Hippocampal formation (tissue), 2 donors: ENCODE results near the gene SLC13A2.
"Not testable (repeated sequence)": the region's sequence is repeated elsewhere in the genome, so short reads cannot be mapped to it uniquely, and the experiment has no call there.

Source experiments
- DNase-seq, 2 donors: peaks; one replicate each; lab custom pipeline; 2025; lab: John Stamatoyannopoulos, UW

The SLC13A2 gene

DNA sequence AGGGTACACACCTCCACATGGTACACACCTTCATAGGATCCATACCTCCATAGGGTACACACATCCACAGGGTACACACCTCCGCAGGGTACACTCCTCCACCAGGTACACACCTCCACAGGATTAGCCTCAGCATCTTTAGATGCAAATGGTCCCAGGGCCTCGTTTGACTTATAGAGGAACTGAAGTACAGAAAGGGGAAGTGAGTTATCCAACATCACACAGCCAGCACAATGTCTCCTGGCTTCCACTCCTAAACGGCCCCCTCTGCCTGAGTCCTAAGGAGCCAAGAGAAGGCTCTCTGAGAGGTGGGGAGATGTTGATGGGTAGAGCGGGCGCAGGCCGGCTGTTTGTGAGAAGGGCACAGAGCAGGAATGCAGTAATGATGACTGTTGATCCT, 44.7 kb downstream of the SLC13A2 start:
- no peak for DNase-seq

DNA sequence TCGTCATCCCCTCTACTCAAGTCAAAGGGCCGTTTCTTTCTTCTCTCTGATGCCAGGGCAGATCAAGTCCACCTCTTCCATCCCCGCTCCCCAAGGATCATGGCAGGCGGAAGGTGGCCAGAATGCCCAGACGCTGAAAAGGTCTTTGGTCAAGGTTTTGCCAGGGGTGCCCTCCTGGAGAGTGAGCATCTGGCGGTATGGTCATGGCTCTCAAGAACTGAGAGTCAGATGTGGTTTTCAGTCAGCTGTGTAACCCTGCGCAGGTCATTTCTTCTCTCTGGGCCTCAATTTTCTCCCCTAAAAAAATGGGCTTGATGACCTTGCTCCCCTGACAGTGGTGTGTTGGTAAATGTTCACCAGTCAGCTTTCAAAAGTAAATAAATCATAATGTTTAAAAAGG, 45.1 kb downstream of the SLC13A2 start:
- DNase-seq = no peak

DNA sequence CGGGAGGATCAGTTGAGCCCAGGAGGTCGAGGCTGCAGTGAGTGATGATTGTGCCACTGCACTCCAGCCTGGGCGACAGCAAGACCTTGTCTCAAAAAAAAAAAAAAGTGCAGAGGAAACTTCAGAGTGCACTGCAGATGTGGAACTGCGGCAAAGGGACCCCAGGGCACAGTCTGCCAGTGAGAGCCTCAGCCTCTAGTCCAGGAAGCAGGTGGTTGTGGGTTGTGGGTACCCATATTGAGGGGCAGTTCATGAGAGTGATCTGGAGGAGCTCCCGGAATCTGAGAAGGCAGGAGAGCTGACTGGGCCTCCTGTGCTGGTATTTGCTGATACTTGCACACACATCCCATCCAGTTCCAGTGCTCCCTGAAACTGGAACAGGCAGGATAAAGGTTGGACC, 45.8 kb downstream of the SLC13A2 start:
- no peak for DNase-seq

DNA sequence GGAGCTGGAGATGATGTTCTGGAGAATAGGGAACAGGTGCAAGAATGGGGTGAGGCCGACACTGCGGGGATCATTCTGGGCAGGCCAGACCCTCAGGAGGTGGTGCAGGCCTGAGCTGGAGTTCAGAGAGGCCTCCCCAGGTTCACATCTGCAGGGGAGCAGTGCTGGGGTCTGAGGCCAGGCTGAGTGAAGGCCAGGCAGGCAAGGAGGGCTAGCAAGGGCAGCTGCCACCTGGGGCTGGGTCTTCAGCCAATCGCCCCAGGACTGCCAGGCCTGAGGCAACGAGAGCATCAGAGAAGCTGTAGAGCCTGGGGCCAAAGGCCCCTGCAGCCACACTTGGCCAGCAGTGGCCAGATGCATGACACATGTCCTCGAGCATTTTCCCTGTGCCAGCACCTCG, 47.2 kb downstream of the SLC13A2 start:
- no peak for DNase-seq

DNA sequence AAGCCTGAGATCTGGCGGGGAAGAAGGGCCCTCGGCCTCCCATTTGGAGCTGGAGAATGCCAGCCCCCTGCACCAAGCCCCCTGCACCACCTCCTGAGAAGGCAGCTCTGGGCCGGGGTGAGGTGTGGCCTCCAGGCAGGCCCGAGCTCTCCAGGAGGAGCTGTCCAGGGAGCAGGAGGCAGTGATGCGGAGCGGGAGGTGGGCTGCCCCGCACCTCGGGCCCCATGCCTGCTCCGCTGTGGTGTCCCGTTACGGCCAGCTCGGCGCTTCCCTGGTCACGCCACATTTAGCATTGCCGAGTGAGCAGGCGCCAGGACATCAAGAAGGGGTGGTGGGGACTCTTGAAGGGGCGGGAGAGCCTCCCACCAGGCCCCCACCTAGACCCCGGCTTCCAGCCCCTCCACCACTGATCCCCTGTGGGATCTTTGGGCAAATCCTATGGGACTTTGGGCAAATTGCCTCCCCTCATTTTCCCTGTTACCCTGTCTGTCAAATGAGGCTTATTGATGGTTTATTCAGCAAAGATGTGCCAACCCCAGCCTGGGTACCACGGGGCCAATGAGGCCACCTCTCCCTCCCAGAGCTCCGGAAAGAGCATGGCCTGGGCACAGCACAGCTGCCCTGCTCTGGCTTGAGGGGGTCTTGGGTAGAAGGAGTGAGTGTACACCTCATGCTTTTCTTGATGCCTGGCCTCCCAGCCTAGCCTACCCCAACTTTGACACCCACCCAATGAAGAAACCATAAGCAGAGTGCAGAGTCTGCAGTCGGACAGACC, 48.1 kb downstream of the SLC13A2 start:
- DNase-seq = no peak

DNA sequence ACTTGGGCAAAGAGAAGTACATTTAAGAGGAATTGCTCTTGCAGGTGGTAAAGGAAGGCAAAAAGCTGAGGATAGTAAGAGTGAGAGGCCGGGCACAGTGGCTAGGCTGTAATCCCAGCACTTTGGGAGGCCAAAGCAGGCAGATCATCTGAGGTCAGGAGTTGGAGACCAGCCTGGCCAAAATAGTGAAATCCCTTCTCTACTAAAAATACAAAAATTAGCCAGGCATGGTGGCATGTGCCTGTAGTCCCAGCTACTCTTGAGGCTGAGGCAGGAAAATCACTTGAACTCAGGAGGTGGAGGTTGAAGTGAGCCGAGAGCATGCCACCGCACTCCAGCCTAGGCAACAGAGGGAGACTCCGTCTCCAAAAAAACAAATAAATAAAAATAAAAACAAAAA, 48.8 kb downstream of the SLC13A2 start:
- DNase-seq = not testable (repeated sequence)

DNA sequence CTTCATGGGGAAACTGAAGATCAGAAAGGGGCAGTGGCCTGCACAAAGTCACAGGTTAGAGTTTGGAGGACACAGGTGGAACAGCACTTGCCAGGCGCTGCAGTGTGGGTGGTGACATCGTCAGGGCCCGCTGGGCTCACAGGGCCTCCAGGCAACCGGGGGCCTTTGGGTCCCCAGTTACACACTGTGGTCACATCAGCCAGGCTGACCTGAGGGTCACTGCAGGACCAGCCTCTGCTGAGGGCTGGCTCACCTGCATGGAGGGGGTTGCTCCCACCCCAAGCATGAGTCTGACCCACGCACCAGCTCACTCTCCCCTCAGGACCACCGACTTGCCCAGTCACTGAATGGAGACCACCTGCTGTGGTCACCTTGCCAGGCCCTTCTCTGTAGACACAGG, 49.7 kb downstream of the SLC13A2 start:
- no peak for DNase-seq

DNA sequence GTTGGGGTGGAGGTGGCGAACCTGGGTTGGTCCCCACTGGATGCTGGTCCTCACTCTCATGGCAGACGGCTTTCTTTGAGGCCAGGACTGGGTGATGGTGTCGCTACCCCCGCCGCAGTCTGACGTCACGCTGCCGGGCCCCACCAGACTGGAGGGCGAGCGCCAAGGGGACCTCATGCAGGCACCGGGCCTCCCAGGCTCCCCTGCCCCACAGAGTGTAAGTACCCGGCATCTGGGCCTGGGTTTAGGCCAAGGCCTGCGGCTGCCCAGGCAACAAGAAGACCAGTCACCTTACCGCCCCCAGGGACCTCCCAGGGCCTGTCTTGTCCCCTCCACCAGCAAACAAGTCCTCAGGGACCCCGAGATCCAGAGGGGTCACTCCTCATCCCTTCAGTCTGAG, 50.4 kb downstream of the SLC13A2 start:
- no peak for DNase-seq

DNA sequence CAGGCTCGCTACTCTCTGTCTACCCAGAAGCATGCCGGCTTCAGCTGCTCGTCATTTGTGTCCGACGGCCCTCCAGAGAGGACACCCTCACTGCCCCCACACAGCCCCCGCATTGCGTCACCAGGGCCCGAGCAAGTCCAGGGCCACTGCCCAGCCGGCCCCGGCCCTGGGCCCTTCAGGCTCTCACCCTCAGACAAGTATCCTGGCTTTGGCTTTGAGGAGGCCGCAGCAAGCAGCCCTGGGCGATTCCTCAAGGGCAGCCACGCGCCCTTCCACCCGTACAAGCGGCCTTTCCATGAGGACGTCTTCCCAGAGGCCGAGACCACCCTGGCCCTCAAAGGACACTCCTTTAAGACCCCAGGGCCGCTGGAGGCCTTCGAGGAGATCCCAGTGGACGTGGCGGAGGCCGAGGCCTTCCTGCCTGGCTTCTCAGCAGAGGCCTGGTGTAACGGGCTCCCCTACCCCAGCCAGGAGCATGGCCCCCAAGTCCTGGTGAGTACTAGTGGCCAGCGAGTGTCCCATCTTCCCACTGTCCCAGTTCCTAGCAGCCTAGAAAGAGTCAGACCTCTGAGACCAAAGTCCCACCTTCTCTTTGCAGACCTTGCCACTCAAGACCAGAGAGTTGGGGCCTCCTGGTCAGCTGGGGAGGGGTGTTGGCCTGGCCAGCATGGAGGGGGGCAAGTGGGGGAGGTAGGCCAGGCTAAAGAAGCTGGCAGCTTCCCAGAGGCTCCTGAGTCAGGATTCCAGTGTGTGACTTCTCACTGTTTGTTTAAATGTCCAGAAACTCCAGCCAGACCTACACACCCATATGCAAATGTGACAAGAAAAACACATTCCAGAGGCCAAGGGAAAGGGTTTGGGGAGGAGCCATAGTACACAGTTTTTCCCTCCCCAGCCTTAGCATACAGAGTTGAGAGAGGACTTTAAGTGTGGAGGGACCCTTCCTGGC, 51.3 kb downstream of the SLC13A2 start:
- no peak for DNase-seq

DNA sequence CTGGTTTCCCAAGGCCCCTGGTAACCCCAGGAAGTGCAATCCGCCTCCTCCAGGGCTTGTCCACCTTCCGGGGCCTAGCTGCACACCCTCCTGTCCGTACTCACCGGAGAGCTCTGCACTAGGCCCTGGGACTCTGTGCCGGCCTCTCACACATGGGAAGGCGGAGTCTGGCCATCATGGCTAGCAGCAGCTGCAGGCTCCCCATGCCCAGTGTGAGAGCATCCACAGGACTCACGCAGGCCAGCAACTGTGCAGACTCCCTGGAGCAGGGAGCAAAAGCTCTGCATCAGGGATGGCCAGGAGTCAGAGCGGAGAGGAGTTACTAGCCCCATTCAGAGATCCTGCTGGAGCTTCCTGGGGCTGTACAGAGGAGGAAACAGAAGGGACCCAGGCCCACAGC, 52.9 kb downstream of the SLC13A2 start:
- no peak for DNase-seq

DNA sequence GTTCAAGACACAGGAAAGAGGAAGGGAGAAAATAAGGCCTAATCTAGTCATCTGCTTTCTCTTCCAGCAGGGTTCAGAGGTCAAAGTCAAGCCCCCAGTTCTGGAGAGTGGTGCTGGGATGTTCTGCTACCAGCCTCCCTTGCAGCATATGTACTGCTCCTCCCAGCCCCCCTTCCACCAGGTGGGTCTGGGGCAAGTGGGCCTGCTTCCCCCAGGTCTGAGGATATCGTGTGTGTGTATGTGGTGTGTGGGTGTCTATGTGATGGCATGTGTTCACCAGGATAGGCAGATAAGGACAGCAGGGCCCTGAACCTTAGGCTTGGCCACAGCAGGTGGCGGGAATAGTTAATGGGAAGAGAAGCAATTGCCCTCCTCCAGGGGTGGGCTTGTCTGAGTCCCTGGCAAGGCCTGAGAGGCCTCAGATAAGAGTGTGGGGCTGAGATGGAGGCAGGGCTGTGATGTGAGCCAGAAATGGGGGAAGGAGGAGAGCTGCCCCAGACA, 53.8 kb downstream of the SLC13A2 start:
- no peak for DNase-seq

DNA sequence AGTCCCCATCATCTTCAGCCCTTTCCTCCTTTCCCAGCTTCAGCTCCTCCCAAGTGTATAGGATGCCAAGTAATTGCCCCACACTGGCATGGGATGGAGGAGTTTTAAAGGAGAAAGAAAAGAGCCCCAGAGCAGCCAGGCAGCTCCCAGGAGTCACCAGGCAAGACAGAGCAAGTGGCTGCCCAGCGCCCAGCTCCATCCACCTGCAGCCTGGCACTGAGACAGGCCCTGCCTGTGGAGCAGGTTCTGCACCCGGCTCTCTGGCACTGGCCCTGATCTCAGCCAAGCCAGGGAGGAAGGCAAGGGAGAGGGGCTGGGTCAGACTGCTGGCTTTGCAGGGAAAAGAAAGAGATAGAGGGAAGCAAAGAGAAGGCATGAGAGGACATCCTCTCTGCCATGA, 54.4 kb downstream of the SLC13A2 start:
- DNase-seq = no peak

DNA sequence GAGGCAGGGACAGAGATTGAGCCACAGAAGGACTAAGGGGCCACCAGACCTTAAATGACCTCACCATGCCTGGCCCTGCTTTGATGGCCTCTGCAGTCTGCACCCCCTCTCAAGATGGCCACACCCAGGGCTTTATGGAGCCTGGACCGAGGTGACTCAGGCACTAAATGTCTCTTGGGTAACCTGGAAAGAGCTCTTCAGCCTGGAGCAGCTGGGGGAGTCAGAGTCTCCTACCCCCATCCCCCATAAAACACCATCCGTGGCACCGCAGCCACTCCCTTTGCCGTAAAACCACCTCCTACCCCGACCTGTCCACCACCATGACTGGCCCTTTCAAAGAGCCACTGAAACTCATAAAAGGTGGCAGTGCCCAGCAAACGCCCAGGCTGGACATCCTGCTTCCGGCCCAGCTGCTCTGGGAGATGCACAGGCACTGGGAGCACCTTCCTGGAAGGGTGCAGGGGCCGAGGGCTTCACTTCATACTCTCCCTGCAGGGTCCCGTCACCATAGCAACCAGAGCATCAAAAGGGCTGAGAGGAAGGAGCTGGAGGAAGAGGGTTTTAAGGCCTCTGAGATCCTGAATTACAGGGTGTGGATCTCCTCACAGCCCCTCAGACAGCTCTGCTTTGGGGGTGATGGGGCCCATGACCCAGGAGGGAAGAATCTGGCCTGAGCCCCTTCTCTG, 55.0 kb downstream of the SLC13A2 start:
- no peak for DNase-seq

DNA sequence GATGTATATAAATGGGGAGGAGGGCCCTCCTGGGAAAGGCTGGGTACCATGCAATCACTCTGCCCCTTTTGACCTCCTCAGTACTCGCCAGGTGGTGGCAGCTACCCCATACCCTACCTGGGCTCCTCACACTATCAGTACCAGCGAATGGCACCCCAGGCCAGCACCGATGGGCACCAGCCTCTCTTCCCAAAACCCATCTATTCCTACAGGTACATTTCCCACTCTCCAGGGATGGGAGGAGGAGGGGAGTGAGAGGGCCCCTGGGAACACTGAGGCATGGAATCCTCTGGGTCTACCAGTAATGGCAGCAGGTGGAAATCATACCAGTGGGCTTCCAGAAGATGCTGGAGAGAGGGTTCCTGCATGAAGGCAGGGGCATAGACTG, 55.6 kb downstream of the SLC13A2 start:
- DNase-seq = no peak

DNA sequence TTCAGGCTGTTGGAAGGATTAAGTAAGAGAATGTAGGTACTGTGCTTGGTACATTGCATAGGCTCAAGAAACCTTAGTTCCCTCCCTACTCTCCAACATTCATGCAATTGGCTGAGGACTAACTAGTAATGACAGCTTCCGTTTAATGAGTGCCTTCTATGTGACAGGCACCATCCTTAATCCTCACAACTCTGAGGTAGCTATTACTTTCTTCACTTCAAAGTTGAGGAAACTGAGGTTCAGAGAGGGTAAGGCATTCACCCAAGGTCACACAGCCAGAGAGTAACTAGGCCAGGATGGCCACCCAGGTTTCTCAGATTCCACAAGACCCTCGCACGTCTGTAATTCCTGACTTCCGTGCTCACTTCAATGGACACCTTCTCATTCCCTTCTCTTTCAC, 56.8 kb downstream of the SLC13A2 start:
- DNase-seq = no peak

DNA sequence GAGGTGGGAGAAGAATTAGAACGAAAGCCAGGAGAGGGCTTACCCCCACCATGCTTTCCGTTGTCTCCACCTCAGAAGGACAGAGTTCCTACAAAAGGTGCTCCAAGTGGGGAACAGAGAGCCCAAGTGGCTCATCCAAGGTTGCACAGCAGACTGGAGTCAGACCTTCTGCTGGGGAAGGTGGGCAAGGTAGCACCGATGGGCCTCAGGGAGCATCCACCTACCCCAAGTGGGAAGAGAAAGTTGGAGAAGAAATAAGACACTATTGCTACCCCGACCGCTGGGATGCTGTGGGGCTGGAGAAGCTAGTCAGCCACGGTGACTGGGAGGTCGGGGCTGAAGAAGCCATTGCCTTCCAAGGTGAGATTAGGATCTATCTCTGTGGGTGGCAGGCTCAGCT, 57.5 kb downstream of the SLC13A2 start:
- DNase-seq = no peak

DNA sequence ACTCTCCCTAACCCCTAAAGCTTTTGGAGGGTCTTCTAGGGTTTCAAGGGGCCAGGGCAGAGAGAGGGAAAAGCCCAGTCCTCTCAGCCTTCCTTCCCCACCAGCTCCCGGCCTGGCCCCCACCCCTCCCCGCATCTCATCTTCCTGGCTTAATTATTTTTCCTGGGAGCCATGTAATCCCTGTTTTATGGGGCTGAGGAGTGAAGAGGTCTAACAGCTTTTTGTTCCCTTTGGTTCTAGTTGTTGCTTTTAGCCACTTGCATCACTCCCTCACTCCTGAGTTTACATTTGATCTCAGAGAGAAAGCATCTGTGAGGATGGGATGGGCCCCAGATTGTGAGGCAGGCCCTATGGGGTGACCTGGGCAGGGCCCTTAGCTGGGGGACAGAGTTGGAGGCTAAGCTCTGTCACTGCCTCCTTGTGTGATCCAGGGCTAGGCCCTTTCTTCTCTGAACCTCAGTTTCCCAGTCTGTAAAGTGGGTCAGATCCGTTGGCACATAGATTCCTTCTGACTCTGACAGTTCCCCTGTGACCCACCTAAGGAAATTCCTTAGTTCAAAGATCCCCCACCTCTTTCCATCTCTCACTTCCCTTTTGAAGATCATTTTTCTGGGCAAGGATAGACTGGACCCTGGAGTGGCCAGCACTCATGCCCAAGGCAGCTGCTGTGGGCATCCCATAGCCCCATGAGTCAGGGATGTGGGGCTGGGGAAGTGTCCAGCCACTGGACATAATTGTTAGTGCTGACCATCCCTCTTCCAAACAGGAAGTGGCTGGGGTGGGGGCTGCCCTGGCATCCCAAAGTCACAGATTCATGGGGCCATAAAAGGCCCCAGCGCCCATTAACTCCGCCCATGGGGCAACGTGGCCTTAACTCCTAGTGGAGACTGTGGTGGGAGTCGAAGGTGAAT, 58.9 kb downstream of the SLC13A2 start:
- DNase-seq = no peak

DNA sequence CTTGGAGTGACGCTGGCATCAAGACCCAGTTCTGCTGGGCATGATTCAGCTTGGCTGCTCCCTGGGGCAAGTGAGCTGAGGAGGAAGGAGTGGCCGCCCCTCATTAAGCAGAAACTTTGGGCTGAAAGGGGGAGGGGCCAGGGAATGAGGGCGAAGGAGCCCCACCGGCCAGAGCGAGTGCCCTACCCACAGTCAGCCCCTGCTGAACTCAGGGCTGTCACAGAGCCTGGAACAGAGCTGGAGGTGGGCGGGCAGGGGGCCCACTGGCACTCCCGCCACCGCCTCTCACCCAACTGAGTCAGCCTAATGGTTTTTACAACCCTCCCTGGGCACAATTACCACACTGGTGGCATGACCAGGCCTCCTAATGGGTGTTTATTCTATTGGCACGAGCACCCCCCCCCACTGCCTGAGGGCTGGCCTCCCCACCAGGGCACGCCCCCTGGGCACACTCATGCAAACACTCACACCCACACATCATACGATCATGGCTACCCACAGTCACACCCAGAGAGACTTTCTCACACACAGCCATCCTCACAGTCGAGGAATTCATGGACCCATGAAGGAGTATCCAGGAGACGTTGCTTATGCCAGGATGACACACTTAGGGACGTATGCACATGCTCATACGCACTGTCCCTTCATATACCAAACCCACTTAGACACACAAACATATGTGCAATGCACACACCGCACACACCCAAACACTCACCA, 59.8 kb downstream of the SLC13A2 start:
- no peak for DNase-seq

DNA sequence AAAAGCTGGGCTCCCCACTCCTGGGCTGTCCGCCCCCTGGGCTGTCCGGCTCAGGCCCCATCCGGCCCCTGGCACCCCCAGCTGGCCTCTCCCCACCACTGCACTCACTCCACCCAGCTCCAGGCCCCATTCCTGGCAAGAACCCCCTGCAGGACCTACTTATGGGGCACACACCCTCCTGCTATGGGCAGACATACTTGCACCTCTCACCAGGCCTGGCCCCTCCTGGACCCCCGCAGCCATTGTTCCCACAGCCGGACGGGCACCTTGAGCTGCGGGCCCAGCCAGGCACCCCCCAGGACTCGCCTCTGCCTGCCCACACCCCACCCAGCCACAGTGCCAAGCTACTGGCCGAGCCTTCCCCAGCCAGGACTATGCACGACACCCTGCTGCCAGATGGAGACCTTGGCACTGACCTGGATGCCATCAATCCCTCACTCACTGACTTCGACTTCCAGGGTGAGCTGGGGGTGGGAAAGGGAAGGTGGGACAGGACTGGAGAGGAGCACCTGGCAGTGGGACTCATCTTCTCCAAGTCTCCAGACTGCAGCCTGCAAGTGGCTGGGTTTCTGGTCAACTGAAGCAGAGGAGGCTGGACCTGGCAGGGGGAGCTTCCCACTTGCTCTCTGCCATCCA, 61.4 kb downstream of the SLC13A2 start:
- DNase-seq = no peak

DNA sequence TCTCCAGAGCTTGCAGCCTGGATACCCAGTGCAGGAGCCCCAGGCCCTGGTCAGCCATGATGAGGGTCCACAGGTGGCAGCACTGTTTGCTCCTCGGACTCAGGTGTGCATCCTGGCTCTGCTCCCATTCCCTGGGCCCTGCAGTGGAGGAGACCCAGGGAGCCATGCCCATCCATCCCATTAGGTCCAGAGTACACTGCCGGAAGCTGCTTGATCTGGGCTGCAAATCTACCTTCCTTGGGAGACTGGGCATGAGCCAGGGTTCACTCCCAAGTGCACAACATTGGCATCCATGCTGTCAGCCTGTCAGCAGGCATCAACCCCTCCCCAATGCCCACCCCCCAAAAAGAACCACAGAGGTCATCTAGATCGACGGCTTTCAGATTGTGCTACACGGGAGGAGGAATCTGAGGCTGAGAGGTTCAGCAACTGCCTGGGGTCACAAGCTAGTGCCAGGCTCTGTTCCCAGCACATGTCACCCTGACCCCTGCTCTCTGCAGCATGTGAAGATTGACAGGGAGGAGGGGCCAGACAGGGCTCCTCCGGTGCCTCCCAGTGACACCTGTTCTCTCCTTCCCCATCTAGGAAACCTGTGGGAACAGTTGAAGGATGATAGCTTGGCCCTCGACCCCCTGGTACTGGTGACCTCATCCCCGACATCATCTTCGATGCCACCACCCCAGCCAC, 63.2 kb downstream of the SLC13A2 start:
- DNase-seq = no peak
